Measurements from ENCODE around the gene RXFP4. TPM values are rescaled to one million over a fixed set of nuclear protein-coding genes. Genes with fewer than 3 reads are reported as not detected.
A peak's percentile ranks its signal among the peaks of the same experiment; 100 is the strongest.

Gene RXFP4
- total RNA-seq, 1 experiment from 2014 or later: not detected

GRCh38 chr1:155979597-155980343 lies 38.3 kb downstream of the RXFP4 start:
- no peak overlapping the region for H2AFZ ChIP-seq (ENCODE audit: low read length)
- Mint-ChIP-seq H3K9me3 (no peaks in the 10 kb centered on the region), H3K4me3 (peak overlapping the region; percentile 90 to 92), H3K27me3 (ENCODE audit: low read depth) (no peaks in the 10 kb centered on the region), H3K27ac (peak overlapping the region in 2 of 3 experiments; percentile 97 to 99; a peak in 3 of 7 replicates), H3K4me1 (peaks cover 81 to 86% of the 10 kb centered on the region in 2 experiments), H3K36me3 (ENCODE audit: insufficient read depth in 1 of 3, low read depth in 3 of 3) (peaks cover 0 to 4% (median 2%) of the 10 kb centered on the region in 3 experiments; a peak in 2 of 7 replicates)
- H3K27ac ChIP-seq (ENCODE audit: insufficient read length, low read depth, low read length): no peak overlapping the region
- peaks cover 11% of the 10 kb centered on the region; the same call in 1 of the 2 replicates for H3K79me2 ChIP-seq (ENCODE audit: insufficient read depth, low read length)
- H3K27me3 ChIP-seq (ENCODE audit: insufficient read depth, low read length): no peaks in the 10 kb centered on the region
- H3K23ac ChIP-seq (ENCODE audit: insufficient read length, low read depth, low read length): no peak overlapping the region
- peaks cover 6% of the 10 kb centered on the region for H3K79me1 ChIP-seq (ENCODE audit: insufficient read depth, low read depth, low read length, poor library complexity, severe bottlenecking)
- no peak overlapping the region for H3K9ac ChIP-seq (ENCODE audit: extremely low read depth, insufficient read length, low read length)
- WGBS (ENCODE audit: extremely low coverage, insufficient read length, low lambda C conversion rate): no CpG with 5 or more reads among the region's 4 CpGs
- no peak for DNase-seq
- no peak for TF ChIP-seq CTCF (conservative IDR thresholded peaks at IDR 0.05)
- H3K4me2 ChIP-seq (ENCODE audit: insufficient read depth, insufficient read length, low read length): peak overlapping the region; percentile 81
- H2BK5ac ChIP-seq (ENCODE audit: insufficient read length, low read length): no peak overlapping the region
- H2BK12ac ChIP-seq (ENCODE audit: insufficient read length, low read depth, low read length): no peak overlapping the region
- H4K91ac ChIP-seq (ENCODE audit: insufficient read length, low read depth, low read length): no peak overlapping the region
- H3T11ph ChIP-seq (ENCODE audit: low read length): no peak overlapping the region
- H4K8ac ChIP-seq (replicated peaks; ENCODE audit: insufficient read length, low read depth, low read length): no peak overlapping the region
- no peak overlapping the region for H2BK15ac ChIP-seq (ENCODE audit: low read depth, low read length)
- no peak overlapping the region for H4K5ac ChIP-seq (ENCODE audit: insufficient read length, low read depth, low read length)
- H4K20me1 ChIP-seq (ENCODE audit: control insufficient read depth, insufficient read depth, insufficient read length): peaks cover 7% of the 10 kb centered on the region
- peaks cover 28% of the 10 kb centered on the region for H3K23me2 ChIP-seq (ENCODE audit: insufficient read length, low read depth, low read length, poor library complexity, severe bottlenecking)
- no peak overlapping the region for H2BK120ac ChIP-seq (ENCODE audit: low read depth, low read length, poor library complexity, severe bottlenecking)
- H2BK20ac ChIP-seq (ENCODE audit: low read depth, low read length, poor library complexity, severe bottlenecking): no peak overlapping the region
- peaks cover 12% of the 10 kb centered on the region for H3K4me1 ChIP-seq (ENCODE audit: insufficient read depth, low read length)
- H3K9me3 ChIP-seq (ENCODE audit: control insufficient read depth, low read depth, low read length): no peaks in the 10 kb centered on the region
- H3K56ac ChIP-seq (ENCODE audit: insufficient read length, low read depth, low read length): no peak overlapping the region
- no peak overlapping the region for H2AK5ac ChIP-seq (ENCODE audit: insufficient read length, low read length)
- H3K14ac ChIP-seq (ENCODE audit: insufficient read depth, low read length): no peak overlapping the region
- no peak overlapping the region for H3K4ac ChIP-seq (ENCODE audit: low read depth, low read length)
- H3K18ac ChIP-seq (ENCODE audit: insufficient read length, low read depth, low read length): no peak overlapping the region
